ENCODE data around the gene HOXB9. TPM values are rescaled to one million over a fixed set of nuclear protein-coding genes. Genes with fewer than 3 reads are reported as not detected.

Gene HOXB9
- total RNA-seq, 1 experiment from 2014 or later, result 0.11 TPM

DNA sequence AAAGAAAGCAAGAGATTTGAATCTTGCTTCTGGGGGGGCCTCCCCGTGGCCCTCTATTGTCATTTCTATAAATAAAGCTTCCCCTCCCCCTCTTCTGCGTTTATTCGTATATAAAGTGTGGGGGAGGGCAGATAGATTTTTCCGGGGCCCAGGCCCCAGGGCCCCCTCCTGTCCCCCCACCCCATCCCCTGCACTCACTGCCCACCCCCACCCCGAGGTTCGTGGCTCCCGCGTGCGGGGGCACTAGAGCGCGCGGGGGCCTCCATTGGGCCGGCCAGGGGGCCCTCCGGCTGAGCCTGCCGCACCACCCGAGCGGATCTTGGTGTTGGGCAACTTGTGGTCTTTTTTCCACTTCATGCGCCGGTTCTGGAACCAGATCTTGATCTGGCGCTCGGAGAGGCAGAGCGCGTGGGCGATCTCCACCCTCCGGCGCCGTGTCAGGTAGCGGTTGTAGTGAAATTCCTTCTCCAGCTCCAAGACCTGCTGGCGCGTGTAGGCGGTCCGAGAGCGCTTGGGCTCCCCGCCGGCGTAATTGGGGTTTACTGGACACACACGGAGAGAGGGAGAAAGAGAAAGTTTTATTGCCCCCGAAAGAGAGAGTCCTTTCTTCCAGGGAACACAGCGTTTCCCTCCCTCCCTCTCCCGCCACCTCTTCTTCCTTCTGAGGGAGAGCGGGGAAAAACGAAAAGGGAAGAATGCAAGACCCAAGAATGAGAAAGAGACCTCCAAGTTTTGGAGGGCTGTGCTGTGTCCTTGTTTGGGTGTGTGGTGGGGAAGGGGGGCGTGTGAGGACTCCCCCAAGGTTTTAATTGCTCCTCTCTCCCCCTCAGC is 49.5 kb downstream of the HOXB9 start:
- H3K9me3 ChIP-seq (replicated peaks), result no peaks in the 10 kb centered on the region
- peak overlapping the region; percentile 63 for H3K4me3 ChIP-seq
- H3K4me1 ChIP-seq (replicated peaks), result peaks cover 33% of the 10 kb centered on the region
- no peak overlapping the region for H3K27ac ChIP-seq
- H3K36me3 ChIP-seq, result peaks cover 3% of the 10 kb centered on the region; the same call in 1 of the 2 replicates
- H3K27me3 ChIP-seq (replicated peaks), result no peaks in the 10 kb centered on the region
- peak in 1 of 2 experiments; percentile 49 for DNase-seq (ENCODE audit: low read depth in 1 of 2, low spot score in 2 of 2)

DNA sequence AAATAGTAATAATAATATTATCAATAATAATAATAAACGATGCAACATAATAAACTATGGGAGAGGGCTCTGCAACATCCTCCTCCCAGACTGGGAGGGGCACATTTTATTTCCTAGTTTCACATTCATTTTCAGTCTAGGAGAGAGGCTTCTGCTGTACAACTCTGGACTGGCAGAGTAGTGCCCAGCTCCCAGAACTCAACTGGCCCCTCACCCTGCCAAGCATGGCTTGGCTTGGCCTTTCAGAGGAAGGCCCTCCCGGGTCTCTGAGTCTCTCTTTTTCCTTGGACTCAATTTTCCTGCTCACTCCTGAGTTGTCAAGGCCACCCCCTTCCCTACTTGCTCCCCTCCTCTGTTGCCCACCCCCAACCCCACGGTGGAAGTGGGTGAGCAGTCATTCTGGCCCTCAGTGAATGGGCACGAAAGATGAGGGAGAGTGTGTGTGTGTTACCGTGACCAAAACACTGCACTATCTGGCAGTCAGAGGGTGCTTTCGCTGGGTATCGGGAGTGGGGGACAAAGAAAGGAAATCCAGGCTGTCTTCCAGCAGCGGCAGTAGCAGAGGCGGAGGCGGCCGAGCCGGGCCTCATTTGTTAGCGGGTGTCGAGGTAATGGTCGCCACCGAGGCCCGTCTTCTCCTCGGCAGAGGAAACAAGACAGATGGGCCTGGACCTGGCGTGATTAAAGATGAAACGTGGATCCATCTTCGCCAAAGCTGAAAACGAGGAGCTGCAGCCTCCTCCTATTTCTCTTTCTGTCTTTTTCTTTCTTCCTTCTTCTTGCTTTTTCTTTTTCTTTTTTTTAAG is 50.3 kb downstream of the HOXB9 start:
- peaks cover 3% of the 10 kb centered on the region; the same call in 1 of the 2 replicates for H3K36me3 ChIP-seq
- peaks cover 33% of the 10 kb centered on the region for H3K4me1 ChIP-seq (replicated peaks)
- H3K27ac ChIP-seq, result no peak overlapping the region
- H3K4me3 ChIP-seq, result no peak overlapping the region
- H3K9me3 ChIP-seq (replicated peaks), result no peaks in the 10 kb centered on the region
- no peak for DNase-seq (ENCODE audit: low read depth in 1 of 2, low spot score in 2 of 2)
- no peaks in the 10 kb centered on the region for H3K27me3 ChIP-seq (replicated peaks)

DNA sequence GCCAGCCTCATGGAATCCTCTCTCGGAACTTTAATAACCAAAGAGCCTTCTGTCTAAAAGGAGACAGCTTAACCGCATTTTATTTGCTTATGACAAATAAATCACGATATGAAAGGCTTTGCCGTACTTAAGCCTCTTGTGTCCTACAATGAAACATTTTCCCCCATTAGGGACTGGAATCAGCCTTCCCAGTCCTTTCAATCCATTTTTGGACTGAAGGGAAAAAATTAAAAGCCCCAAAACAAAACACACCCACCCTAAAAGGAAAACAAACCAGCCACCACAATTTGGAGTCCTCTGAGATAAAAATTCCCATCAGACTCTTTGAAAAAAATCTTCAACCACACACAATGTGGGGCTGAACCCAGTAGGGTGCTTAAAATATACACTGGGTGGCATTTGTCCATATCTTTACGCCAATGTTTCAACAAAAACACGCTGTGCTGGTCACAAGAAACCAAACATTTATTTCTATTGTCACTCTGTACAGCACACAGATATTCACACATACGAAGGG is 51.0 kb downstream of the HOXB9 start:
- Histone ChIP-seq H3K4me3 (no peak overlapping the region), H3K36me3 (peaks cover 3% of the 10 kb centered on the region; the same call in 1 of the 2 replicates), H3K9me3 (replicated peaks) (no peaks in the 10 kb centered on the region), H3K27me3 (replicated peaks) (no peaks in the 10 kb centered on the region), H3K4me1 (replicated peaks) (peaks cover 33% of the 10 kb centered on the region), H3K27ac (no peak overlapping the region)
- DNase-seq (ENCODE audit: low read depth in 1 of 2, low spot score in 2 of 2), result peak in 1 of 2 experiments; percentile 67

DNA sequence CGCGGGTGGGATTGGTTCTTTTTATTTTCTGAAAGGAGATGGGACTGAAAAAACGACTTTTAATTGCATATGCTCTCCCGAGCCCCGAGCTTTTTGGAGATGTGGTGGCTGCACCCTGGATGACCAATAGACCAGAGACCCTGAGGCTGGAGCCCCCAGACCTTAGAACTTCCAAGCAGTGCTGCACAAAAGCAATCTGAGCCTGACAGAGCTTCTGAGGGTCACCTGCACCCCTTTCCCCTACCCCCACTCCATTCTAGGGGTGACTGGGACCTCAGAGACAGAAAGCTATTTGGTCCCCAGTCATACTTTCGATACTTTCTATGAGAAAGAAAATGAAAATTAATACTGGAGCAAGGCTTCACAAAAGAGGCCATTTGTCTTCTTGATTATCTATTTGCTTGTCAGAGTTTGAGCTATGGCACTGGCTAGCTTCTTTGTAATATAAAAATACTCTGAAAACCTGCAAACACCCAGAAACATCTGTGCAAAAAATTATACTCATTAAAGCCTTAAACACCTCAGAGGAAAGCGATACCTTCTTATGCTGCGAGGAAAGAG is 51.6 kb downstream of the HOXB9 start:
- Histone ChIP-seq H3K27me3 (replicated peaks) (no peaks in the 10 kb centered on the region), H3K4me3 (no peak overlapping the region), H3K4me1 (replicated peaks) (peaks cover 33% of the 10 kb centered on the region), H3K36me3 (peaks cover 6% of the 10 kb centered on the region; the same call in 1 of the 2 replicates), H3K9me3 (replicated peaks) (no peaks in the 10 kb centered on the region), H3K27ac (no peak overlapping the region)
- DNase-seq (ENCODE audit: low read depth in 1 of 2, low spot score in 2 of 2), result no peak

DNA sequence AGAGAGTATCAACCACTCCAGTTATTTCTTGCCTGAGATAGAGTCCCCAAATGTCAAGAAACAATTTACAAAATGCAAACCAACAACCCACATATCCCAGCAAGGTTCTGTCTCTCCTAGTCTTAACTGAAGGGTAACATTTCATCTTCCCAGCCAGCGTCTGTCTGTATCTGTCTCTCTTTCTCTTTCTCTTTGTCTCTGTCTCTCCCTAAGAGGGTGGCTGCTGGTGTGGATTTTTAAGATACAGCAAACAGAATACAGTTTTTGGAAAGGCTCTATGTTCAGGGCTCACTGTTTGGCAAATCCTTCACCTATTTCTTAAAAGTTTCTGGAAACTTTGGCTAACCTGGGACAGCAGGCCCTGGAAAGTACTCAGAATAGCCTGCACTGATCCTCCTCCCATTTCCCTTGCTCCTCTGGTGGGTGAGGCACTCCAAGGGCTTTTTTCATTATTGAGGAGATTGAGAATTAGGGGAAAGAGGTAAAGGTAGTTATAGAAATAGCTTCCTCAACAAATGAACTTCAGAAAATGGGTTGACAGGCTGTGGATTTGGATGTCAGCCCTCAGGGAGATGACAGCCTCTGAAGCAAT is 54.2 kb downstream of the HOXB9 start:
- H3K9me3 ChIP-seq (replicated peaks), result no peaks in the 10 kb centered on the region
- H3K36me3 ChIP-seq, result peaks cover 6% of the 10 kb centered on the region; the same call in 1 of the 2 replicates
- no peak overlapping the region for H3K27ac ChIP-seq
- no peaks in the 10 kb centered on the region for H3K27me3 ChIP-seq (replicated peaks)
- DNase-seq (ENCODE audit: low read depth in 1 of 2, low spot score in 2 of 2), result no peak
- no peak overlapping the region for H3K4me3 ChIP-seq
- H3K4me1 ChIP-seq (replicated peaks), result peaks cover 23% of the 10 kb centered on the region

Other genes starting within 250 kb of the HOXB9 start
- gene SKAP1, start 196.1 kb downstream of the HOXB9 start, total RNA-seq (2014; rRNA removed; shearing (Covaris generic)), result 1.3 and 6.8 TPM in 2 replicates
- not detected in 2 replicates for gene HOXB1, start 95.3 kb downstream of the HOXB9 start, total RNA-seq (2014; rRNA removed; shearing (Covaris generic))
- 4.2 and 10.5 TPM in 2 replicates for gene HOXB2, start 81.2 kb downstream of the HOXB9 start, total RNA-seq (2014; rRNA removed; shearing (Covaris generic))
- 1.2 and 3.2 TPM in 2 replicates for gene HOXB4, start 48.0 kb downstream of the HOXB9 start, total RNA-seq (2014; rRNA removed; shearing (Covaris generic))
- gene HOXB3, start 36.1 kb downstream of the HOXB9 start, total RNA-seq (2014; rRNA removed; shearing (Covaris generic)), result 1.4 and 5.2 TPM in 2 replicates
- 0.05 and 1.2 TPM in 2 replicates for gene HOXB5, start 32.6 kb downstream of the HOXB9 start, total RNA-seq (2014; rRNA removed; shearing (Covaris generic))
- 4.8 and 7.1 TPM in 2 replicates for gene HOXB6, start 21.4 kb downstream of the HOXB9 start, total RNA-seq (2014; rRNA removed; shearing (Covaris generic))
- 23.0 and 28.4 TPM in 2 replicates for gene HOXB7, start 15.3 kb downstream of the HOXB9 start, total RNA-seq (2014; rRNA removed; shearing (Covaris generic))
- not detected in 2 replicates for gene HOXB8, start 11.1 kb downstream of the HOXB9 start, total RNA-seq (2014; rRNA removed; shearing (Covaris generic))
- not detected in 2 replicates for gene PRAC1, start 96.2 kb upstream of the HOXB9 start, total RNA-seq (2014; rRNA removed; shearing (Covaris generic))
- not detected in 2 replicates for gene PRAC2, start 96.8 kb upstream of the HOXB9 start, total RNA-seq (2014; rRNA removed; shearing (Covaris generic))
- not detected in 2 replicates for gene HOXB13, start 102.4 kb upstream of the HOXB9 start, total RNA-seq (2014; rRNA removed; shearing (Covaris generic))
- gene TTLL6, start 190.9 kb upstream of the HOXB9 start, total RNA-seq (2014; rRNA removed; shearing (Covaris generic)), result not detected in 2 replicates
- gene CALCOCO2, start 204.7 kb upstream of the HOXB9 start, total RNA-seq (2014; rRNA removed; shearing (Covaris generic)), result 48.4 and 55.1 TPM in 2 replicates

Measured in SJSA1 (cell line).